ENCODE measurements around the gene LIPF.

LIPF gene, protein sequence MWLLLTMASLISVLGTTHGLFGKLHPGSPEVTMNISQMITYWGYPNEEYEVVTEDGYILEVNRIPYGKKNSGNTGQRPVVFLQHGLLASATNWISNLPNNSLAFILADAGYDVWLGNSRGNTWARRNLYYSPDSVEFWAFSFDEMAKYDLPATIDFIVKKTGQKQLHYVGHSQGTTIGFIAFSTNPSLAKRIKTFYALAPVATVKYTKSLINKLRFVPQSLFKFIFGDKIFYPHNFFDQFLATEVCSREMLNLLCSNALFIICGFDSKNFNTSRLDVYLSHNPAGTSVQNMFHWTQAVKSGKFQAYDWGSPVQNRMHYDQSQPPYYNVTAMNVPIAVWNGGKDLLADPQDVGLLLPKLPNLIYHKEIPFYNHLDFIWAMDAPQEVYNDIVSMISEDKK

GRCh38 chr10:88664142-88664541 lies at the start of gene LIPF:
Gene LIPF, plus strand, starts transcription at chr10:88664442. Its CDS starts 2,856 bp downstream, at chr10:88667298.
- no peaks in the 10 kb centered on the region for H3K9me3 Mint-ChIP-seq
- DNase-seq (ENCODE audit: low spot score in 2 of 2) (no peak), ATAC-seq (replicated peaks; ENCODE audit: extremely low read depth, poor library complexity, severe bottlenecking) (no peak)
- no peaks in the 10 kb centered on the region for H3K4me1 Mint-ChIP-seq
- H3K27ac Mint-ChIP-seq (ENCODE audit: low read depth) = no peak within 1 kb of the TSS
- H3K27me3 Mint-ChIP-seq = peaks cover 9% of the 10 kb centered on the region
- no peaks in the 10 kb centered on the region for H3K36me3 Mint-ChIP-seq (ENCODE audit: insufficient read depth)
- no peak within 1 kb of the TSS for H3K4me3 Mint-ChIP-seq

- Mint-ChIP-seq H3K9me3 (no peaks in the 10 kb centered on the region), H3K27ac (ENCODE audit: low read depth) (no peak overlapping the region)
- ATAC-seq (replicated peaks; ENCODE audit: extremely low read depth, poor library complexity, severe bottlenecking) = no peak
Observed at GRCh38 chr10:88616250-88616977, 47.8 kb upstream of the LIPF start.

GRCh38 chr10:88617772-88618300 lies 46.4 kb upstream of the LIPF start:
- no peak for ATAC-seq (replicated peaks; ENCODE audit: extremely low read depth, poor library complexity, severe bottlenecking)
- Mint-ChIP-seq H3K27me3 (no peaks in the 10 kb centered on the region), H3K27ac (ENCODE audit: low read depth) (no peak overlapping the region), H3K4me1 (no peaks in the 10 kb centered on the region), H3K9me3 (no peaks in the 10 kb centered on the region), H3K4me3 (no peak overlapping the region), H3K36me3 (ENCODE audit: insufficient read depth) (no peaks in the 10 kb centered on the region)
- DNase-seq (ENCODE audit: low spot score in 2 of 2) = no peak

More at GRCh38 chr10:88616250-88616977, 47.8 kb upstream of the LIPF start:
- H3K36me3 Mint-ChIP-seq (ENCODE audit: insufficient read depth) = no peaks in the 10 kb centered on the region
- no peak for DNase-seq (ENCODE audit: low spot score in 2 of 2)
- H3K4me3 Mint-ChIP-seq = no peak overlapping the region
- H3K27me3 Mint-ChIP-seq = peaks cover 4% of the 10 kb centered on the region
- H3K4me1 Mint-ChIP-seq = no peaks in the 10 kb centered on the region

DNA sequence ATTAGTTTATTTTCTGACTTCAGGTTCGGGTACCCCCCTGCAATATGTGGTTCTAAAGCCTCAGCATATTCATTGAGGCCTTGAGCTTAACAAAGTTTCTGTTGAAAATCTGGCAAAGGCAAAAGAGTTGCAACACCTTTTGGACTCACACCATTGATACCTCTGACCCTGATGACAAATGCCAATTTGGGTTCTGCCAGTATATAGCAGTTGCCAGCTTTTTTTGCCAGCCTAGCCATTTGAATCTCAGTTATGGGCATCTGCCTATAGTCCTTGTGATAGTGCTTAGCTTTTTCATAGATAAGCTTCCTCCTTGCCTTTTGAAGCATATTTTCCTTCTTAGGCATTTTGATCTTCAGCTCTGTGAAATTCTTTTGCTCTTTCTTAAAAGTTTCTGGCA lies 45.7 kb upstream of the LIPF start:
- H3K27ac Mint-ChIP-seq (ENCODE audit: low read depth) = no peak overlapping the region
- H3K9me3 Mint-ChIP-seq = no peaks in the 10 kb centered on the region
- ATAC-seq (replicated peaks; ENCODE audit: extremely low read depth, poor library complexity, severe bottlenecking) (no peak), DNase-seq (ENCODE audit: low spot score in 2 of 2) (no peak)
- H3K4me1 Mint-ChIP-seq = no peaks in the 10 kb centered on the region
- no peaks in the 10 kb centered on the region for H3K36me3 Mint-ChIP-seq (ENCODE audit: insufficient read depth)
- H3K4me3 Mint-ChIP-seq = no peak overlapping the region
- H3K27me3 Mint-ChIP-seq = no peaks in the 10 kb centered on the region

GRCh38 chr10:88620441-88620840 lies 43.8 kb upstream of the LIPF start:
- H3K4me3 Mint-ChIP-seq = no peak overlapping the region
- ATAC-seq (replicated peaks; ENCODE audit: extremely low read depth, poor library complexity, severe bottlenecking) (no peak), DNase-seq (ENCODE audit: low spot score in 2 of 2) (no peak)
- H3K27ac Mint-ChIP-seq (ENCODE audit: low read depth) = no peak overlapping the region
- no peaks in the 10 kb centered on the region for H3K4me1 Mint-ChIP-seq
- H3K9me3 Mint-ChIP-seq = no peaks in the 10 kb centered on the region
- H3K27me3 Mint-ChIP-seq = no peaks in the 10 kb centered on the region
- no peaks in the 10 kb centered on the region for H3K36me3 Mint-ChIP-seq (ENCODE audit: insufficient read depth)

- H3K27ac Mint-ChIP-seq (ENCODE audit: low read depth) = no peak overlapping the region
- H3K4me3 Mint-ChIP-seq = no peak overlapping the region
- H3K4me1 Mint-ChIP-seq = no peaks in the 10 kb centered on the region
- H3K27me3 Mint-ChIP-seq = no peaks in the 10 kb centered on the region
- DNase-seq (ENCODE audit: low spot score in 2 of 2) (no peak), ATAC-seq (replicated peaks; ENCODE audit: extremely low read depth, poor library complexity, severe bottlenecking) (no peak)
- no peaks in the 10 kb centered on the region for H3K36me3 Mint-ChIP-seq (ENCODE audit: insufficient read depth)
- H3K9me3 Mint-ChIP-seq = no peaks in the 10 kb centered on the region
Observed at GRCh38 chr10:88623835-88624234, 40.4 kb upstream of the LIPF start.

DNA sequence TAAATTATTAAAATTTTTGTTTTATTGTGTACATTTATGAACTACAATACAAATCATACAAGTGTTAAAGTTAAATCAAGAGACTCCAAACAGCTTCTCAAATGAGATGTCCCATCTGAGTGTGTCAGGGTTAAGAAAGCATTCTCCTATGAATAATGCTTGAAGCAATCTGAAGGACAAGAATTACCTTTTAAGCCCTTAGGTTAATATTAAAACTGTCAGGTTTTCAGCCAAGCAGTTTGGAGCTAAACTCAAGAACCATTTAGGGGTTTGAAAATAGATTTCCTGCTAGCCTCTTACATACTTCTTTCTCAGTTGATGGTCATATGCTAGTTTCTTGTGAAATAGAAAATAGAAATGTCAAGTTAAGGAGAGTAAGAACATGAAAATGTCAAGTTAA lies 39.4 kb upstream of the LIPF start:
- Mint-ChIP-seq H3K27ac (ENCODE audit: low read depth) (no peak overlapping the region), H3K36me3 (ENCODE audit: insufficient read depth) (no peaks in the 10 kb centered on the region), H3K27me3 (no peaks in the 10 kb centered on the region), H3K9me3 (no peaks in the 10 kb centered on the region), H3K4me1 (no peaks in the 10 kb centered on the region), H3K4me3 (no peak overlapping the region)
- ATAC-seq (replicated peaks; ENCODE audit: extremely low read depth, poor library complexity, severe bottlenecking) = no peak
- DNase-seq (ENCODE audit: low spot score in 2 of 2) = no peak

DNA sequence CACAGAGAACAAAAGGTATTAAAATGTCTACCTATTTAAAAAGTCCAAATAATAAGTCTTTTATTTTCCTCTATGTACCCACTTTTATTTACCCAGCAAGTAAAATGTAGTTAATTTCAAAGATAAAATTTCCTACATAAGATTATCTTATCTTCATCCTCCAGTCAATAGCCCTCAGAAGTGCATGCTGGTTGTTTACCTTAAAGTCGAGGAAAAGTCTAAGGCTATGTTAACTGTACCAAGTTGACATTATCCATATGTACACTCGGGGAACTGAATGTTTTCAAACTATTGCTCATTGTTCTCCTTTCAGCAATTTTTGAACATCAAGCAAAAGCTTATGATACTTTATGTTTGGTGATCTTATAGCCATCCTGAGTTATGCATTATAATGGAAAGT lies 24.1 kb upstream of the LIPF start:
- H3K27ac Mint-ChIP-seq (ENCODE audit: low read depth) = no peak overlapping the region
- peaks cover 39% of the 10 kb centered on the region for H3K27me3 Mint-ChIP-seq
- H3K4me1 Mint-ChIP-seq = no peaks in the 10 kb centered on the region
- H3K4me3 Mint-ChIP-seq = no peak overlapping the region
- H3K36me3 Mint-ChIP-seq (ENCODE audit: insufficient read depth) = no peaks in the 10 kb centered on the region
- DNase-seq (ENCODE audit: low spot score in 2 of 2) (no peak), ATAC-seq (replicated peaks; ENCODE audit: extremely low read depth, poor library complexity, severe bottlenecking) (no peak)
- no peaks in the 10 kb centered on the region for H3K9me3 Mint-ChIP-seq

DNA sequence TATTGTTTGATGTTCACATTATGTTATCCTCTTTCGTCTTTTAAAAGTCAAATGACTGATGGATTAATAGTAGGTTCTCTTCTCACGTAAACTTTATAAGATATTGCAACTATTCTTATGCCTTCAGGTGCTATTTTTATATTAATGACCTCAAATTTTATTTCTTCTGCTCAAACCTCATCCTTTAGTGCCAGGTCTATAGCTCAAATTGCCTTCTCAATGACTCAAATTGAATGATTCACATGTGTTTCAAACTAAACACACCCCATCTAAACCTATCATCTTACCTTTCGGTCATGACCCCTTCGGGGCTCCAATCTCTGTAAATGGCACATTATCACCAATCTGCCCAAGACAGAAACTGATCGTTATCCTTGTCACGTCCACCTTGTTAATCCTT lies 22.0 kb upstream of the LIPF start:
- no peaks in the 10 kb centered on the region for H3K36me3 Mint-ChIP-seq (ENCODE audit: insufficient read depth)
- DNase-seq (ENCODE audit: low spot score in 2 of 2) = no peak
- no peak overlapping the region for H3K27ac Mint-ChIP-seq (ENCODE audit: low read depth)
- ATAC-seq (replicated peaks; ENCODE audit: extremely low read depth, poor library complexity, severe bottlenecking) = no peak
- H3K9me3 Mint-ChIP-seq = no peaks in the 10 kb centered on the region
- no peaks in the 10 kb centered on the region for H3K4me1 Mint-ChIP-seq
- peaks cover 18% of the 10 kb centered on the region for H3K27me3 Mint-ChIP-seq
- no peak overlapping the region for H3K4me3 Mint-ChIP-seq

- Mint-ChIP-seq H3K27me3 (peaks cover 11% of the 10 kb centered on the region), H3K36me3 (ENCODE audit: insufficient read depth) (no peaks in the 10 kb centered on the region), H3K4me1 (no peaks in the 10 kb centered on the region), H3K27ac (ENCODE audit: low read depth) (no peak overlapping the region), H3K9me3 (no peaks in the 10 kb centered on the region), H3K4me3 (no peak overlapping the region)
- DNase-seq (ENCODE audit: low spot score in 2 of 2) (no peak), ATAC-seq (replicated peaks; ENCODE audit: extremely low read depth, poor library complexity, severe bottlenecking) (no peak)
Observed at GRCh38 chr10:88642963-88643362, 21.3 kb upstream of the LIPF start.

GRCh38 chr10:88647061-88647615 lies 17.1 kb upstream of the LIPF start:
- ATAC-seq (replicated peaks; ENCODE audit: extremely low read depth, poor library complexity, severe bottlenecking) (no peak), DNase-seq (ENCODE audit: low spot score in 2 of 2) (no peak)
- H3K4me1 Mint-ChIP-seq = no peaks in the 10 kb centered on the region
- H3K9me3 Mint-ChIP-seq = no peaks in the 10 kb centered on the region
- H3K36me3 Mint-ChIP-seq (ENCODE audit: insufficient read depth) = no peaks in the 10 kb centered on the region
- no peaks in the 10 kb centered on the region for H3K27me3 Mint-ChIP-seq
- H3K4me3 Mint-ChIP-seq = no peak overlapping the region
- no peak overlapping the region for H3K27ac Mint-ChIP-seq (ENCODE audit: low read depth)

DNA sequence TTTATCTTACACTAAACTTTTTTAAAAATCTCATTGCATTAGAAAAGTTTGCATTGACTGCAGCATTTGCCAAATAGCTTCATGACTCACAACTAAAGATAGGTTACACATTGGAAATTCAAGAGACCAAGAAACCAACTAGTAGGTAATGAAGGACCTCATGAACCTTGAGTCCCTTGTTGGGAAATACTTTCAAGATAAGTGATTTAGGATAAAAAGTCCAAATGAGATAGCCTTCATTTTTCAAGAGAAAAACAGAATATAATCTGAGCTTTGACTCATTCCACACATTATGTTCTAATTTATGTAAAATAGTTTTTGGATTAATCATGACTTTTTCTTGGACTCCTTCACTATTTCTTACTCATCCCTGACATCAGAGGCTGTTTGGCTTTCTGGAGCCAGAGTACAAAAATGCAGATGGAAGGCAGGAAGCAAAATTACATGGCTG lies 13.1 kb upstream of the LIPF start:
- DNase-seq (ENCODE audit: low spot score in 2 of 2) (no peak), ATAC-seq (replicated peaks; ENCODE audit: extremely low read depth, poor library complexity, severe bottlenecking) (no peak)
- H3K4me3 Mint-ChIP-seq = no peak overlapping the region
- H3K9me3 Mint-ChIP-seq = no peaks in the 10 kb centered on the region
- no peaks in the 10 kb centered on the region for H3K4me1 Mint-ChIP-seq
- H3K27me3 Mint-ChIP-seq = no peaks in the 10 kb centered on the region
- H3K27ac Mint-ChIP-seq (ENCODE audit: low read depth) = no peak overlapping the region
- no peaks in the 10 kb centered on the region for H3K36me3 Mint-ChIP-seq (ENCODE audit: insufficient read depth)
